Myometrial cell (primary cell): ENCODE data around the gene TMEM191B. TPM values are rescaled to one million over a fixed set of nuclear protein-coding genes. Genes with fewer than 3 reads are reported as not detected.

Experiments
- total RNA-seq: library from RNA; depleted of rRNA; stranded (reverse); fragments of >200 nt; gene quantifications from 2 replicates; pipeline ENCODE4 v1.2.3, GENCODE V29; 2015

Gene TMEM191B
- not detected in 2 replicates for total RNA-seq

DNA sequence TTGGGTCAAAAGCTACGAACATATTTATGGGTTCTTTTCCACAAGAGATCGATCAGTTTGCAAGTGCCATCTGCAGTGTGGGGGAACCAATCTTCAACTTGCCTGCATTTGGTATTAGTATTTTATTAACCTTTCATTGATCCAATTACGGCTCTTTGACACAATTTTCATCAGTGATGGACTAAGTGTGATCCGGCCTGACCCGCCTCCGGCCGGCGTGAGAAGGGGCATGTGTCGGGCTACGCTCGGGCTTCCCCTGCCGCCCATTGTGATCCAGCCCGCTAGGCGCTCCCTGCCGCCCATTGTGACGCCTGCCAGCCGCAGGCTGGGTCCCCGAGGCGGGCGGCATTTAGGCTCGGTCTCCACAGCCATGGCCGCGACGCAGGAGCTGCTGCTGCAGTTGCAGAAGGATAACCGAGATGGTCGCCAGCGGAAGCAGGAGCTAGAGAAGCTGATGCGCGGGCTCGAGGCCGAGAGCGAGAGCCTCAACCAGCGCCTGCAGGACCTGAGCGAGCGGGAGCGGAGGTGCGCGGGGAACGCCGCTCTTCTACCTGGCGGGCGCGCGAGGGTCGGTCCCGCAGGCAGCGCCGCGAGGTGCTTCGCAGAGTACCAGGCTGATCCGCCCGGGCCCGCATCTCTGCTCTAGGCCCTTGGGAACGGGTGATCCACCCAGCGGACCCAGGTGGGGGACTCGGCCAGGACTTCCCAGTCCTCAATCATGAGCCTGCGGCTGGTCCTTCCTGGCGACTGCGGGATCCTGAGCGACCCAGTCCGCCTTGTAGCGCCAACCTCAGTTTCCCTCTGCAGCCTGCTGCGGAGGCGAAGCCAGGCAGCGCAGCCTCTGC is at the start of gene TMEM191B:
Gene TMEM191B, plus strand, starts transcription at position 51 of the 845 bp plus-strand sequence. Its CDS starts 179 bp downstream, at position 230.

DNA sequence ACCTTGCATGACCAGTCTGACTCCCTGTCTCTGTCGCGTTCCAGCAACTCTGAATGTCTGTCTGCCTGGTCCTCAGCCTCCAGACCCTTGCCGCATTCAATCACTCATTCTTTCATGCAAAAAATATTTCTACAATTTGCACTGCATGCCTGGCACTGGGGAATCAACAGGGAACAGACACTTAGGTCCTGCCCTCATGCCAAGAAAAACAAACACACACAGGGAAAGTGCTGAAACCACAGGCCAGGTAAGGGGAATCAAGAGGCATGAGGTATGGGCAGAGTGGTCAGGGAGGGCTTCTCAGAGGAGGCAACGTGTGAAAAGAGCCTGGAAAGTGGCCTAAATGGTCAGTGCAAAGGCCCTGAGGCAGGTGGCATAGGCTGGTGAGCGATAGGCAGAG is 9.5 kb upstream of the TMEM191B start, which contains the start of gene GGTLC3:
Gene GGTLC3, minus strand, starts transcription at position 101 of the 400 bp plus-strand sequence. CDS start 264 bp downstream, outside the sequence.

Other genes starting within 250 kb of the TMEM191B start
- gene GGTLC3, start 9.6 kb upstream of the TMEM191B start, total RNA-seq = not detected in 2 replicates
- 0.29 and 0.35 TPM in 2 replicates for gene RIMBP3, start 84.1 kb downstream of the TMEM191B start, total RNA-seq